Heart right ventricle (tissue), 16 donors: ENCODE measurements around the gene NYAP1. TPM values are rescaled to one million over a fixed set of nuclear protein-coding genes. Genes with fewer than 3 reads are reported as not detected.
"Not testable (repeated sequence)": the region's sequence is repeated elsewhere in the genome, so short reads cannot be mapped to it uniquely, and the experiment has no call there.

Experiments
- ATAC-seq, 8 donors: fragments of 200-7000 bp; cut with Tn5 transposase; one replicate each; pipeline ENCODE4 v1.9.1; 2020; ENCODE audit warnings: mild to moderate bottlenecking in 8 of 8, moderate library complexity in 8 of 8, moderate number of reproducible peaks in 1 of 8
- DNase-seq, 2 donors: peaks; one replicate each; pipeline ENCODE4 v3.0.0-alpha.2; 2020
- H3K27ac ChIP-seq, 10 donors: fragments of 200-600 bp; sonication (generic) in 2 of 10; one replicate each; pipeline versions ENCODE4 v1.5.0 to v1.8.0; 2020 to 2022; ENCODE audit warnings: mild to moderate bottlenecking in 3 of 10
- H3K27me3 ChIP-seq, 7 donors: fragments of 200-600 bp; one replicate each; pipeline ENCODE4 v1.8.0; 2021 to 2022; ENCODE audit warnings: mild to moderate bottlenecking in 2 of 7
- H3K36me3 ChIP-seq, 9 donors: fragments of 200-600 bp; sonication (generic) in 1 of 9; one replicate each; pipeline versions ENCODE4 v1.5.0 to v1.8.0; 2020 to 2022; ENCODE audit warnings: mild to moderate bottlenecking in 2 of 9
- H3K4me1 ChIP-seq, 9 donors: fragments of 200-600 bp; sonication (generic) in 1 of 9; one replicate each; pipeline versions ENCODE4 v1.5.0 to v1.8.0; 2020 to 2022; ENCODE audit warnings: mild to moderate bottlenecking in 4 of 9
- H3K4me3 ChIP-seq, 10 donors: fragments of 200-600 bp; sonication (generic) in 2 of 10; one replicate each; pipeline versions ENCODE4 v1.5.0 to v1.8.0; 2020 to 2022; ENCODE audit warnings: mild to moderate bottlenecking in 7 of 10, moderate library complexity in 2 of 10
- H3K9me3 ChIP-seq, 11 donors: fragments of 200-600 bp in 10 of 11; sonication (generic) in 2 of 11; one replicate each; pipeline versions ENCODE4 v1.5.0 to v1.8.0; 2013 to 2022; ENCODE audit warnings: mild to moderate bottlenecking in 2 of 11, control low read depth in 1 of 11, moderate library complexity in 1 of 11
- WGBS, 2 donors: extraction: QIAGEN DNeasy Blood & Tissue Kit; methylation state at CpG; one replicate each; pipeline ENCODE4 v1.1.7; 2013; ENCODE audit warnings: inconsistent platforms in 1 of 2; 5-methylcytosine and 5-hydroxymethylcytosine counted together
- intact Hi-C, 10 donors: fragments of 100-400 bp; cut with DNase I; formaldehyde crosslinking; loops; one replicate each; pipeline versions ENCODE4 v1.11.1 to v1.14.2; 2022
- polyA plus RNA-seq, 2 donors: library from polyadenylated mRNA; stranded (reverse); fragments of 200-250 nt; gene quantifications; one replicate each; pipeline ENCODE4 v1.2.3, GENCODE V29; 2013
- total RNA-seq, 10 donors: library from RNA; stranded (reverse); fragmentation: NEBNext Ultra II Directional in 3 of 10; extraction: Animal tissue kit (Norgen Biotek cat#: 25700) in 3 of 10; gene quantifications; one replicate each; pipeline versions ENCODE4 v1.2.1 to v1.2.4, GENCODE V29; 2021 to 2023
- TF ChIP-seq, protein P1 (sequence below), 9 donors: fragments of 200-600 bp; sonication (generic) in 2 of 9; IDR thresholded peaks; one replicate each; pipeline versions ENCODE4 v1.5.0 to v1.8.0; 2021 to 2022; ENCODE audit warnings: antibody characterized with exemption in 9 of 9, mild to moderate bottlenecking in 5 of 9, moderate library complexity in 1 of 9
- donor health status: Arrhythmogenic right ventricular cardiomyopathy.
- donor health status: ischemic (EF 13 %, LVEDD 7.1; RV severe dilation, severe dysfunction).
- donor health status: healthy with polysubstance abuse.
- donor health status: DM: no; HTN: yes; CAD: no.
- donor health status: DM: no; HTN: no; CAD: no.
- donor health status: ischemic (EF 25% LVEDD 6.9; RV normal size, moderate dysfunction).
- donor health status: ischemic (EF 25% LVEDD 5.7; RV mildly dilated, moderate dysfunction).
- donor health status: healthy.
- donor health status: DM: yes; HTN: yes; CAD: no.
- donor health status: Ischemic cardiomyopathy.
- donor health status: ischemic (EF 35%, LVEDD 5.7; RV mildly dilated, moderate dysfunction).
- donor health status: nonischemic (EF 11% LVEDD 7.7; RV severe dilation, severe dysfunction).
- donor health status: DM: yes; HTN: yes; CAD: no.
- donor health status: PGD.
- donor health status: ischemic (EF 29% LVEDD 5.4; RV normal size, mild dysfunction).
- donor health status: nonischemic (EF 23%, LVEDD 6.1; RV moderate dilation, normal function).

The NYAP1 gene
- total and polyA plus RNA-seq, 12 donors: 0.10 to 0.86 (median 0.35) TPM

DNA sequence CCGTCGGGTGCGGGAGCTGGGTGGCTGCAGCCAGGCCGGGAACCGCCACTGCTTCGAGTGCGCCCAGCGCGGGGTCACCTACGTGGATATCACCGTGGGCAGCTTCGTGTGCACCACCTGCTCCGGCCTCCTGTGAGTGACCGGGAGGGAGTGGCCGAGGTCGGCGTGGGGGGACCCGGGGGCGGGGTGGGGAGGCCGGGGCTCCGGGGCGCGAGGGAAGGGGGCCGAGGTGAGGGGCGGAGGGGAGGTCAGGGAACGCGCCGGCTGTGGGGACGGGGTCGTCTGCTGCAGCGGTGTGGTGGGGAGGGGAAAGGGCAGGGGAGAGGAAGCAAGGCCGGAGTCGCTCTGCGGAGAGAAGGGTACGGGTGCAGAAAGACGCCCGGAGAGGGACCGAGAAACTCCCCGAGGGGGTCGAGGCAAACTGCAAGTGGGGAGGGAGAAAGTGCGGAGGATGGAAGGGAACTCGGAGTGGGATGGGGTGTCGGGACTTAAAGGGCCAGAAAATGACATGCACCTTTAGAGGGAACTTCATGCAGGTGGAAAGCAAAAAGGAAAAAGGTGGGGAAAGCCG, 55.8 kb downstream of the NYAP1 start:
- 1 to 2% methylated on average over 36 to 44 of the region's 44 CpGs for WGBS, 2 donors
- peaks cover 6 to 34% (median 22%) of the 10 kb centered on the region in 9 donors for H3K4me1 ChIP-seq
- no peaks in the 10 kb centered on the region for H3K36me3 ChIP-seq
- DNase-seq (no peak), ATAC-seq (no peak)
- H3K4me3 ChIP-seq: peak overlapping the region; percentile 64 to 94 (median 84)
- intact Hi-C loops: loop anchor here in 2 of 10 donors (2.0 to 5.0 kb wide), 2 partner anchors 47 to 62 kb away; partner anchors contain the start of genes FBXO24 (in 1 of the 2), LRCH4 (in 1 of the 2) and TSC22D4 (in 1 of the 2)
- H3K9me3 ChIP-seq: no peaks in the 10 kb centered on the region
- H3K27me3 ChIP-seq: no peaks in the 10 kb centered on the region
- TF ChIP-seq, protein P1, sequence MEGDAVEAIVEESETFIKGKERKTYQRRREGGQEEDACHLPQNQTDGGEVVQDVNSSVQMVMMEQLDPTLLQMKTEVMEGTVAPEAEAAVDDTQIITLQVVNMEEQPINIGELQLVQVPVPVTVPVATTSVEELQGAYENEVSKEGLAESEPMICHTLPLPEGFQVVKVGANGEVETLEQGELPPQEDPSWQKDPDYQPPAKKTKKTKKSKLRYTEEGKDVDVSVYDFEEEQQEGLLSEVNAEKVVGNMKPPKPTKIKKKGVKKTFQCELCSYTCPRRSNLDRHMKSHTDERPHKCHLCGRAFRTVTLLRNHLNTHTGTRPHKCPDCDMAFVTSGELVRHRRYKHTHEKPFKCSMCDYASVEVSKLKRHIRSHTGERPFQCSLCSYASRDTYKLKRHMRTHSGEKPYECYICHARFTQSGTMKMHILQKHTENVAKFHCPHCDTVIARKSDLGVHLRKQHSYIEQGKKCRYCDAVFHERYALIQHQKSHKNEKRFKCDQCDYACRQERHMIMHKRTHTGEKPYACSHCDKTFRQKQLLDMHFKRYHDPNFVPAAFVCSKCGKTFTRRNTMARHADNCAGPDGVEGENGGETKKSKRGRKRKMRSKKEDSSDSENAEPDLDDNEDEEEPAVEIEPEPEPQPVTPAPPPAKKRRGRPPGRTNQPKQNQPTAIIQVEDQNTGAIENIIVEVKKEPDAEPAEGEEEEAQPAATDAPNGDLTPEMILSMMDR (IDR thresholded peaks at IDR 0.05): no peak
- H3K27ac ChIP-seq: peak overlapping the region in 9 of 10 donors; percentile 59 to 84 (median 75)

GRCh38 chr7:100540073-100540723, 56.5 kb downstream of the NYAP1 start:
- Histone ChIP-seq H3K4me3 (peak overlapping the region in 9 of 10 donors; percentile 64 to 94 (median 83)), H3K27me3 (no peaks in the 10 kb centered on the region), H3K27ac (peak overlapping the region in 1 of 10 donors; percentile 81), H3K36me3 (no peaks in the 10 kb centered on the region), H3K4me1 (peaks cover 6 to 40% (median 28%) of the 10 kb centered on the region in 9 donors), H3K9me3 (no peaks in the 10 kb centered on the region)
- WGBS, 2 donors: 41 to 51% methylated on average over 6 of the region's 6 CpGs
- ATAC-seq: no peak
- intact Hi-C loops: no loop called here
- no peak for DNase-seq
- TF ChIP-seq, protein P1 (IDR thresholded peaks at IDR 0.05): no peak

DNA sequence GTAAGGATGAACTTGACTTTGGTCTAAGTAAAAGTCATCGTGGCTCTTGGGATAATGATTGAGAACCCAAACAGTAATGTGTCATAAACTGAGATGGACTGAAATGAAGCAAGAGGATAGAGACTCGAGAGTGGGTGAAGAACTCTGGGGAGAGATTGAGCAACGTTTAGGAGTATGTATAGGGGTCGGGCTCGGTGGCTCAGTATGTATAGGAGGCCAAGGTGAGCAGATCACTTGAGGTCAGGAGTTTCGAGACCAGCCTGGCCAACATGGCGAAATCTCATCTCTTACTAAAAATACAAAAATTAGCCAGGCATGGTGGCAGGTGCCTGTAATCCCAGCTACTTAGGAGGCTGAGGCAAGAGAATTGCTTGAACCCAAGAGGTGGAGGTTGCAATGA, 57.6 kb downstream of the NYAP1 start:
- ATAC-seq, H3K27me3 ChIP-seq, H3K4me3 ChIP-seq, H3K9me3 ChIP-seq, intact Hi-C loops, H3K36me3 ChIP-seq, DNase-seq: not testable (repeated sequence)
- 92% methylated on average over 7 of the region's 7 CpGs for WGBS, 2 donors
- Histone ChIP-seq H3K27ac (peak overlapping the region in 1 of 10 donors; percentile 37), H3K4me1 (peaks cover 13 to 51% (median 40%) of the 10 kb centered on the region in 9 donors)

GRCh38 chr7:100543586-100543985, 59.9 kb downstream of the NYAP1 start:
- Histone ChIP-seq H3K27me3 (no peaks in the 10 kb centered on the region), H3K36me3 (no peaks in the 10 kb centered on the region), H3K27ac (peak overlapping the region in 4 of 10 donors; percentile 87 to 94 (median 89)), H3K9me3 (no peaks in the 10 kb centered on the region), H3K4me1 (peaks cover 29 to 67% (median 57%) of the 10 kb centered on the region in 9 donors), H3K4me3 (no peak overlapping the region)
- WGBS, 2 donors: 69 to 72% methylated on average over 1 of the region's 1 CpG
- TF ChIP-seq, protein P1 (IDR thresholded peaks at IDR 0.05): no peak
- ATAC-seq (no peak), DNase-seq (no peak)
- intact Hi-C loops: no loop called here
